Vagina (tissue), 2 donors: Measurements from ENCODE around the gene TRIM5.

Experiments
- POLR2A ChIP-seq, 2 donors: fragments of 450-650 bp; IDR thresholded peaks; one replicate each; pipeline ENCODE4 v1.6.1; 2017; ENCODE audit warnings: antibody characterized with exemption in 2 of 2, mild to moderate bottlenecking in 2 of 2, moderate library complexity in 2 of 2
- TF ChIP-seq, protein P1 (sequence below), 3 experiments: fragments of 450-650 bp in 2 of 3; fragments of 200-600 bp in 1 of 3; sonication (generic) in 1 of 3; IDR thresholded peaks; one replicate each; pipeline ENCODE4 v1.5.1; 2017 to 2019; ENCODE audit warnings: antibody characterized with exemption in 3 of 3, mild to moderate bottlenecking in 2 of 3, moderate library complexity in 2 of 3

- TF ChIP-seq, protein P1, sequence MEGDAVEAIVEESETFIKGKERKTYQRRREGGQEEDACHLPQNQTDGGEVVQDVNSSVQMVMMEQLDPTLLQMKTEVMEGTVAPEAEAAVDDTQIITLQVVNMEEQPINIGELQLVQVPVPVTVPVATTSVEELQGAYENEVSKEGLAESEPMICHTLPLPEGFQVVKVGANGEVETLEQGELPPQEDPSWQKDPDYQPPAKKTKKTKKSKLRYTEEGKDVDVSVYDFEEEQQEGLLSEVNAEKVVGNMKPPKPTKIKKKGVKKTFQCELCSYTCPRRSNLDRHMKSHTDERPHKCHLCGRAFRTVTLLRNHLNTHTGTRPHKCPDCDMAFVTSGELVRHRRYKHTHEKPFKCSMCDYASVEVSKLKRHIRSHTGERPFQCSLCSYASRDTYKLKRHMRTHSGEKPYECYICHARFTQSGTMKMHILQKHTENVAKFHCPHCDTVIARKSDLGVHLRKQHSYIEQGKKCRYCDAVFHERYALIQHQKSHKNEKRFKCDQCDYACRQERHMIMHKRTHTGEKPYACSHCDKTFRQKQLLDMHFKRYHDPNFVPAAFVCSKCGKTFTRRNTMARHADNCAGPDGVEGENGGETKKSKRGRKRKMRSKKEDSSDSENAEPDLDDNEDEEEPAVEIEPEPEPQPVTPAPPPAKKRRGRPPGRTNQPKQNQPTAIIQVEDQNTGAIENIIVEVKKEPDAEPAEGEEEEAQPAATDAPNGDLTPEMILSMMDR (IDR thresholded peaks at IDR 0.05): no peak
- no peak for TF ChIP-seq POLR2A (IDR thresholded peaks at IDR 0.05)
These were observed 21.4 kb downstream of the TRIM5 start for GRCh38 chr11:5663511-5663910.
